LHCN-M2 (cell line): ENCODE data around the gene CCNDBP1. TPM values are rescaled to one million over a fixed set of nuclear protein-coding genes. Genes with fewer than 3 reads are reported as not detected.
"Not testable (repeated sequence)": the region's sequence is repeated elsewhere in the genome, so short reads cannot be mapped to it uniquely, and the experiment has no call there.

Experiments
- DNase-seq: peaks from one replicate; pipeline ENCODE4 v3.0.0-alpha.2; 2012; ENCODE audit warnings: low read depth
- polyA plus RNA-seq: library from polyadenylated mRNA; unstranded; fragments of >200 nt; gene quantifications from one replicate; pipeline ENCODE4 v1.2.1, GENCODE V29; 2012; ENCODE audit warnings: missing spikeins
- total RNA-seq: library from RNA; depleted of rRNA; stranded (reverse); fragments of >200 nt; gene quantifications from 2 replicates; pipeline ENCODE4 v1.2.3, GENCODE V29; 2014; rRNA removed

CCNDBP1 gene, protein sequence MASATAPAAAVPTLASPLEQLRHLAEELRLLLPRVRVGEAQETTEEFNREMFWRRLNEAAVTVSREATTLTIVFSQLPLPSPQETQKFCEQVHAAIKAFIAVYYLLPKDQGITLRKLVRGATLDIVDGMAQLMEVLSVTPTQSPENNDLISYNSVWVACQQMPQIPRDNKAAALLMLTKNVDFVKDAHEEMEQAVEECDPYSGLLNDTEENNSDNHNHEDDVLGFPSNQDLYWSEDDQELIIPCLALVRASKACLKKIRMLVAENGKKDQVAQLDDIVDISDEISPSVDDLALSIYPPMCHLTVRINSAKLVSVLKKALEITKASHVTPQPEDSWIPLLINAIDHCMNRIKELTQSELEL
- total RNA-seq = 50.1 and 53.2 TPM in 2 replicates
- 41.9 TPM for polyA plus RNA-seq

DNA sequence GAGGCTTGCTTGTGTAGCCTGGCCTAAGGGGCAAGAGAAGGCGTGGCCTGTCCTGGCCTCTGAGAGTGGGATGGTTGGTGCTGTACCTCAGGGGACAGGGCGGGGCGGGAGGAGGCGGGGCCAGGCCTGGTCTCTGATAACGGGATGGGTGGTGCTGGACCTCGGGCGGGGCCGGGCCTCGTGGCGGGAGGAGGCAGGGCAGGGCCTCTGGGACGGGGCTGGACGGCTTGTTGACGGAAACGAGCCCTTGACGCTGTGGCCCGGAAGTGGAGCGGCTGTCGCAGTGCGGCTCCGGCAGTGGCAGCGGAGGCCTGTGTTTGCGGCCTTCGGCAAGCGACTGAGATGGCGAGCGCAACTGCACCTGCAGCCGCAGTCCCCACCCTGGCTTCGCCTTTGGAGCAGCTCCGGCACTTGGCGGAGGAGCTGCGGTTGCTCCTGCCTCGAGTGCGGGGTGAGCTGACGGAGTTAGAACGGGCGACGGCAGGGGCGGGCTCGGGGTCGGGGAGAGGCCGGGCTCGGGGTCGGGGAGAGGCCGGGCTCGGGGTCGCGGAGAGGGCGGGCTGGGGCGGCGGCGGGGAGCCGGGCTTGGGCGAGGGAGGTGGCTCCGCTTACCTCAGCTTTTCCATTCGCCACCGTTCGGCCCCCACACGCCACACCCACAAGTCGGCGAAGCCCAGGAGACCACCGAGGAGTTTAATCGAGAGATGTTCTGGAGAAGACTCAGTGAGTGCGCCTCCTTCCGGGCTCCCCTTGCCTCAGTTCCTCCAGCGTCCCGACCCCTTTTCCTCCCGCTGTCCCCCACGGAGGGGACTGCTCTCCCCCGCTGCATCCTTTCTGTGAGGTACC lies at the start of gene CCNDBP1:
TSS of gene CCNDBP1 (plus strand) at position 247 of the 846 bp plus-strand sequence. CDS start at position 343, 96 bp downstream.
- peak; percentile 76 for DNase-seq

DNA sequence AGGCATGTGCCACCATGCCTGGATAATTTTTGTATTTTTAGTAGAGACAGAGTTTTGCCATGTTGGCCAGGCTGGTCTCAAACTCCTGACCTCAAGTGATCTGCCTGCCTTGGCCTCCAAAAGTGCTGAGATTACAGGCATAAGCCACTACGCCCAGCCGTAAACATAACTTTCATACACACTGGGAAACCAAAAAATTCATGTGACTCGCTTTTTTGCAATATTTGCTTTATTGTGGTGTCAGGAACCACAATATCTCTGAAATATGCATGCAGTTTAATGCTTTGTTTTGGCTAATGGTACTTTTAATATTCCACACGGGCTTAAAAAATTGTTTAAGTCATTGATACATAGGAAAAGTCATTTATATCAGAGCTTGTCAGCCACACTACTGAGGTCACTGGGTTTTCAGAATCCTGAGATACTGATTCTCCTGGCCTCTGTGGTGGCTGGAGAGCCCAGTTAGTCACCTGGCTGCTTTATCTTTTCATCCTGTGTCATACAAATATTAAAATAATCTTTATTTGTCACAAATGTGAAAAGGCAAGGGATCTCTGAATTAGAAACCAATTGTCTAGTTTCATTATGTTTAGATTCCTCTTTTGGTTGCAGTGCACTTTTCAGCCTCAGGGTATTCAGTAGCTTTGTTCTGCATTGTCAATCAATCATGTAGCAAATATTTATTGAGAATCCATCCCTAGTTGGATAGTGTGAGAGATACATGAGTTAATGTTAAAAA lies 41.8 kb upstream of the CCNDBP1 start:
- DNase-seq = peak; percentile 10

DNA sequence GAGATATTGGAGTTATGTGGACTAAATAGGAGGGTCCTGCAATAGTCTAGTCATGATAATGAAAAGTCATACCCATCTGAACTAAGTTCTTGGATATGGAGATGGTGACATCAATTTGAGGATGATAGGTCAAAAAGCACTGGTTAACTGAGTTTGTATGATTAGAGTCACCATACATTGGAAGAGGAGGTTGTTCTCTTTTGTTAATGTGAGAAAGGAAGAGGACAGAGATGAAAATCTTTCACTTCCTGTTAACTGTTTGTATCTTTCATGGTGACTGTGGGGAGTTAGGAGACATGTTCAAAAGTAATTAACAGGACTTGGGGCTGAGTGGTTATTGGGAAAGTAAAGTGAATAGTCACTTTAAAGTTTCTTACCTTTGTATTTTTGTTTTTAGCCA lies 40.7 kb upstream of the CCNDBP1 start:
- no peak for DNase-seq

DNA sequence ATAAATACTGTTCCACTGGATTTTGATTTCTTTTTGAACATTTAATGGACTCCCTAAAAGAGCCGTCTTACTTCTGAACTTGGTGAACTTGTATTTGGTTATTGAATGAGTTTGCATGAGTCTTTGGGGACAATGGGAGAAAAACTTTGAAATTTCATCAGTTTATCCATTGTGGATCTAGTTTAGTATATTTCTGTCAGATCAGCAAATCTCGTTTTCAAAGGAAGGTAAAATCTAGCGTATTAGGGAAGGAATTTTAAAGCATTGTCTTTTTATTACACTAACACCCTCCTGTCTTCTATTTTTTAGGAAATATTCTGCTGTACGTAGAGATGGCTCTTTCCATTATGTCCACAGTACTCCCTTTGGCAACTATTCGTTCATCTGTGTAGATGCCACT lies 39.0 kb upstream of the CCNDBP1 start:
- no peak for DNase-seq

DNA sequence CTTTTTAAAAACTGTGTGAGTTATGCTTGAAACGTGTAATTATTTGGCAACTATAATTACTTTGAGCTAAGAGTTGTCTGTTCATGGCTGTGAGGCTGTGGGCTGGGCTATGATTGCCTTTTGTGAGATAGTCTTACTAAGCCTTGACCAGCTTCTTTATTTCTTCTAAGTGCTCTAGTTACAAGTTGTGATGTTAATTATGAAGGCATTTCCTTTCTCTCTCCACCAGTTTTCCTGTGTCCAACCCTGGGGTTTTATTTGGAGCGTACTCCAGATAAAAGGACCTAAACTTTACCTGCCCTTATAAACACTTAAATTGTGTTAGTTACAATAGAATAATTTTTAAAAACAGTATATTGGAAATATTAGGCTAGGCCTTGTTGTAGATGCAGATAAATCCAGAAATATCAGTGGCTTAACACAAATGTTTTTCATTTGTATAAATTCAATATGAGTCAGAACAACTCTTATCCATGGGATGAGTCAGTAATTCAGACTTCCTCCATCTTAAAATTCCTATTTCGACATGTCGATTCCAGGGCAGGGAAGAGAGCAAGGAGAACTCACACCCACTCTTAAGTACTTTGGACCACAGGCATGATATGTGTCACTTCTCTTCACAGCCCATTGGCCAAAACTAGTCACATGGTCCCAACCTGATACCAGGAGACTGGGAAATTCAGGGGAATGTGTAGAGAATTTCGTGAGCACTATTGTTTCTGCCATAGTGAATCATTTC lies 34.8 kb upstream of the CCNDBP1 start:
- peak; percentile 91 for DNase-seq

DNA sequence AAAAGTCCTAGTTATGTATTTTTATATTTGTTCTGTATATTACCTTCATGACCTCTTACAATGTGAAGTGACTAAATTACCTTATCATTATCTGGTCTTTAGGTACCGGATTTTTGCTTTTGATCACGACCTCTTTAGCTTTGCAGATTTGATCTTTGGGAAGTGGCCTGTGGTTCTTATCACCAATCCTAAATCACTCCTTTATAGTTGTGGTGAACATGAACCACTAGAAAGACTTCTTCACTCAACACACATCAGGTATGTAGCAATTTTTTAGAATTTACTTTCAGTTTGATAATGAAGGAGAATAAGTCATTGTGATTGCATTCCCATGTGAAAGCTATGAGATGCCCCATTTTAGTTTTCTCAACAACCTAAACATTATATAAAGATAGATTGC lies 33.5 kb upstream of the CCNDBP1 start:
- no peak for DNase-seq

DNA sequence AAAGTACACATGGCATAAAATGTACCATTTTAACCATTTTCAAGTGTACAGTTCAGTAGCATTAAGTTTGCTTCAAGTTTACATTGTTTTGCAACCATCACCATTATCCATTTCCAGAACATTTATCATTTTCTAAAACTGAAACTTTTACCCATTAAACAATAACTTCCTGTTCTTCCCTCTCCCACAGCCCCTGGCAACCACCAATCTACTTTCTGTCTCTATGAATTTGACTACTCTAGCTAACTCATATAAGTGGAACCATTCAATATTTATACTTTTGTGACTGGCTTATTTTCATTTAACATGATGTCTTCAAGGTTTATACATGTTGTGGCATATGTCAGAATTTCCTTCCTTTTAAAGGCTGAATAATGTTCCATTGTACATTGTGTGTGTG lies 31.9 kb upstream of the CCNDBP1 start:
- no peak for DNase-seq

DNA sequence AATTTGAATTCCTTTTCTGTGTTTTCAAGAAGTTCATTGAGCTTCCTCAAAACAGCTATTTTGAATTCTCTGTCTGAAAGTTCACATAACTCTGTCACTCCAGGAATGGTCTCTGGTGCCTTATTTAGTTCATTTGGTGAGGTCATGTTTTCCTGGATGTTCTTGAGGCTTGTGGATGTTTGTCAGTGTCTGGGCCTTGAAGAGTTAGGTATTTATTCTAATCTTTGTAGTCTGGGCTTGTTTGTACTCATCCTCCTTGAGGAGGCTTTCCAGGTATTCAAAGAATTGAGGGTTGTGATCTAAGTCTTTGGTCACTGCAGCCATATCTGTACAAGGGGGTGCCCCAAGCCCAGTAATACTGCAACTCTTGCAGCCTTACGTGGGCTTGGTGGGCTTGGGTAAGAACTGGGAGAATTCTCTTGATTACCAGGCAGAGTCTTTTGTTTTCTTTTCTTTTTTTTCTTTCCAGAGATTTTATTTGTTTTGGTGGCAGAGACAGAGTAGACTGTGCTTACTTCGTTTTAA lies 19.3 kb upstream of the CCNDBP1 start:
- DNase-seq = no peak

DNA sequence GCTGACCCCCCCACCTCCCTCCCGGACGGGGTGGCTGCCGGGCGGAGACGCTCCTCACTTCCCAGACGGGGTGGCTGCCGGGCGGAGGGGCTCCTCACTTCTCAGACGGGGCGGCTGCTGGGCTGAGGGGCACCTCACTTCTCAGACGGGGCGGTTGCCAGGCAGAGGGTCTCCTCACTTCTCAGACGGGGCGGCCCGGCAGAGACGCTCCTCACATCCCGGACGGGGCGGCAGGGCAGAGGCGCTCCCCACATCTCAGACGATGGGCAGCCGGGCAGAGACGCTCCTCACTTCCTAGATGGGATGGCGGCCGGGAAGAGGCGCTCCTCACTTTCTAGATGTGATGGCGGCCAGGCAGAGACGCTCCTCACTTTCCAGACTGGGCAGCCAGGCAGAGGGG lies 17.9 kb upstream of the CCNDBP1 start:
- DNase-seq = not testable (repeated sequence)

DNA sequence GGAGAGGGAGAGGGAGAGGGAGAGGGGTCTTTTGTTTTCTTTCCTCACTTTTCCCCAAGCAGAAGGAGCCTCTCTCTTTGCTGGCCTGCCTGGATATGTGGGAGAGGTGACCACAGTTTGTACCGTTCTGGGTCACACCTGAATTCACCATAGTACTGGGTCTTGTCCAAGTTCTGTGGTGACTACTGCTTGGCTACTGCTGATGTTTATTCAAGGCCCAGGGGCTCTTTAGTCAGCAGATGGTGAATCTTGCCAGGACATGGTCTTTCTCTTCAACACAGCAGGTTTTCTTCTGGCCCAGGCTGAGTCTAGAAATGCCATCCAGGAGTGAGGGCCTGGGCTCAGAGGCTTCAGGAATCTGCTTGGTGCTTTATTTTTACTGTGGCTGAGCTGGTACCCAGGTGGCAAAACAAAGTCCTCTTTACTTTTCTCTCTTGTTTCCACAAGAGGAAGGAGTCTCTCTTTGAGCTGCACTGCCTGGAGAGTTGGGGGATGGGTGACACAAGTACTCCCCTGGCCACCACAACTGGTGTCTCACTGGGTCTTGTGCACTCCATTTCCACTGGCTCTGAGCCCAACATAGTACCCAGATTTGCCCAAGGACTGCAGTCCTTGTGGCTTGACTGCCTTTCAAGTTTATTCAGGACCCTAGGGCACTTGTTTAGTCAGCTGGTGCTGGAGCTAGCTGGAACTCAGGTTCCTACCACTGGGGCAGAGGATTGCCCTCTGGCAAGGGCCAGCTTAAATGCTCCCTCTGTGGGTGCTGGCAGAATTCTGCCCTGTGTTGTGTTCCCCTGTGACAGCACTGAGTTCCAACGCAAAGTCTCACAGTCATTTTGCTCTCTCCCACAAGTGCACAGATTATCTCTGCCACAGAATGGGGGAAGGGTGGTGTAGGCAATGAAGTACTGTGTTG lies 16.8 kb upstream of the CCNDBP1 start:
- peak; percentile 14 for DNase-seq

DNA sequence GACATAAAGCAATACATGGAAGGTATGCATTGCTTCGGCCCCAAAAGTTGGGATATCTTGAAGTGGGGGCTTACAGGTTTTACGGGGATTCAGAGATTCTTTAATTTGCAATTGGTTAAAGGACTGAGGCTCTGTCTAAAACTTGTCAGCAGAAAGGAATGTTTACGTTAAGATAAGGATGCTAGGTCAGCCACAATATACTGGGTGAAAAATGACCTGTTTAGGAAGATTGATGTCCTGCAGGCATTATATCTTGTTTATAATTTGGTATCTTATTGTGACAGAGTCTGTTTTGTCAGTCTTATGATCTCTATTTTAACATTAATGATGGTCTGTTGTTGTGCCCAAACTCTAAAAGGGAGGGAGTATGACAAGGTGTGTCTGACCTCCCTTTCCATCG lies 15.3 kb upstream of the CCNDBP1 start:
- DNase-seq = no peak

DNA sequence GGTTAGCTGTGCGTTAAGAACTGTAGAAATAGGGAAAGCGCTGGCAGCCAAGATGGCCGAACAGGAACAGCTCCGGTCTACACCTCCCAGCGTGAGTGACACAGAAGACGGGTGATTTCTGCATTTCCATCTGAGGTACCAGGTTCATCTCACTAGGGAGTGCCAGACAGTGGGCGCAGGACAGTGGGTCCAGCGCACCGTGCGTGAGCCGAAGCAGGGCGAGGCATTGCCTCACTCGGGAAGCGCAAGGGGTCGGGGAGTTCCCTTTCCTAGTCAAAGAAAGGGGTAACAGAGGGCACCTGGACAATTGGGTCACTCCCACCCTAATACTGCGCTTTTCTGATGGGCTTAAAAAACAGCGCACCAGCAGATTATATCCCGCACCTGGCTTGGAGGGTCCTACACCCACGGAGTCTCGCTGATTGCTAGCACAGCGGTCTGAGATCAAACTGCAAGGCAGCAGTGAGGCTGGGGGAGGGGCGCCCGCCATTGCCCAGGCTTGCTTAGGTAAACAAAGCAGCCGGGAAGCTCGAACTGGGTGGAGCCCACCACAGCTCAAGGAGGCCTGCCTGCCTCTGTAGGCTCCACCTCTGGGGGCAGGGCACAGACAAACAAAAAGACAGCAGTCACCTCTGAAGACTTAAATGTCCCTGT lies 9.4 kb upstream of the CCNDBP1 start:
- DNase-seq = not testable (repeated sequence)

DNA sequence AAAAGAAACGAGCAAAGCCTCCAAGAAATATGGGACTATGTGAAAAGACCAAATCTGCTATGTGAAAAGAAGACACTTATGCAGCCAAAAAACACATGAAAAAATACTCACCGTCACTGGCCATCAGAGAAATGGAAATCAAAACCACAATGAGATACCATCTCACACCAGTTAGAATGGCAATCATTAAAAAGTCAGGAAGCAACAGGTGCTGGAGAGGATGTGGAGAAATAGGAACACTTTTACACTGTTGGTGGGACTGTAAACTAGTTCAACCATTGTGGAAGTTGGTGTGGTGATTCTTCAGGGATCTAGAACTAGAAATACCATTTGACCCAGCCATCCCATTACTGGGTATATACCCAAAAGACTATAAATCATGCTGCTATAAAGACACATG lies 8.1 kb upstream of the CCNDBP1 start:
- DNase-seq = not testable (repeated sequence)

DNA sequence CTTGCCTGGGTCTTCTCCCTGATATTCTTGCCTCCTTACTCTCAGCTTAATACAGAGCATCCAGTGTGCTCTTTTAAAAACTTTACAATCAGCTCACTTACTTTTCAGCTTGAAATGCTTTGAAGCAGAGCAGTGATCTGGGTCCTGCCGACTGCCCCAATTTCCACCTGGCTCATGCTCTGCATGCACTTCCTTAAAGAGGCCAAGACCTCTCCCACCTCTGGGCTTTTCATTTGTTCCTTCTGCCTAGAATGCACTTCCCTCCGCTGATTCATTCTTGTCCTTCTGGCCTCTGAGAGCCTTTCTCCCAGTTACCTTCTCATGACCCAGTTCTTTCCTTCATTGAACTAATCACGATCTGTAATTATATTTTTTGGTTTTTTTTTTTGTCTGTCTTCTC lies 1.9 kb upstream of the CCNDBP1 start:
- no peak for DNase-seq

DNA sequence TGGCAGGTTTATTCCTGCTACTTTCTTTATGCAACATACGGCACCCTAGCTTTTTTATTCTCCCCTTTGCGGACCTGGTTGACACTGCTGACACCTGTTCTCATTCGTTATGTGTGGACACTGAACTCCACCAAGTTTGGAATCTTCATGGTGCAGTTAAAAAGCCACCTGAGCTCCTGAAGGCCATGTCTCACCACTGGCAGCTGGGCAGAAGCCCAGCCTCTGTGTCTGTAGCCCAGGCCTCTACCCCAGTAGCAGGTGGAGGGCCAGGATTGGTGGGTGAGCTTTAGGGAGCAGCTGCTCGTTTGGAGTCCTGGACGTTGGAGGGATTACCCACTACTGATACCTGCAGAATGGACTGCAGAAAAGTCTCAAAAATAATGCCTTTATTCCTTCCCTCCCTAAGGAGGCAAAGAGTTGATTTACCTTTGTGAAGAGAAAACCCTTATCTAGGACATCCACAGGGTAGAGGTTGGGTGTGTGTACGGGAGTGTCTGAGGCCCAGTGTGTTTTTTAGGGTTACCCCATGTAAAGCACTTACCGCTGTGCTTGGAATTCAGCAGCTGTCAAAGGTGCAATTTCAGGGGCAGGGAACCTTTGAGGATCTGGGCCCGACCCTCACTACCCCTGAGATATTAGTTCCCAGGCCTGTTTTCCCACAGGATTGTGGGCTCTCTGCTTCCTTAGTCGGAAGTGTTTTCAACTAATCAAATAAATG lies 637 bp upstream of the CCNDBP1 start:
- no peak for DNase-seq

DNA sequence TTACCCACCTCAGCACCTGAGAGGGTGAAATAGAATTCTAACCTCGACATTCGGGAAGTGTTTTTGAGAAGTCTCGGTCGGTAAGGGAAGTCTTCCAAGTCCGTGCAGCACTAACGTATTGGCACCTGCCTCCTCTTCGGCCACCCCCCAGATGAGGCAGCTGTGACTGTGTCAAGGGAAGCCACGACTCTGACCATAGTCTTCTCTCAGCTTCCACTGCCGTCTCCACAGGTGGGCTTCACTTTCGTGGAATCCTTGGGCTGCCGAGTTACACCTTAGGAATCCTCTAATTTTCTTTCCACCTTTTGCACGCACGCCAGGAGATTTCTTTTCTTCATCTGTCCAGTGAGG lies 775 bp downstream of the CCNDBP1 start:
- DNase-seq = peak; percentile 6

DNA sequence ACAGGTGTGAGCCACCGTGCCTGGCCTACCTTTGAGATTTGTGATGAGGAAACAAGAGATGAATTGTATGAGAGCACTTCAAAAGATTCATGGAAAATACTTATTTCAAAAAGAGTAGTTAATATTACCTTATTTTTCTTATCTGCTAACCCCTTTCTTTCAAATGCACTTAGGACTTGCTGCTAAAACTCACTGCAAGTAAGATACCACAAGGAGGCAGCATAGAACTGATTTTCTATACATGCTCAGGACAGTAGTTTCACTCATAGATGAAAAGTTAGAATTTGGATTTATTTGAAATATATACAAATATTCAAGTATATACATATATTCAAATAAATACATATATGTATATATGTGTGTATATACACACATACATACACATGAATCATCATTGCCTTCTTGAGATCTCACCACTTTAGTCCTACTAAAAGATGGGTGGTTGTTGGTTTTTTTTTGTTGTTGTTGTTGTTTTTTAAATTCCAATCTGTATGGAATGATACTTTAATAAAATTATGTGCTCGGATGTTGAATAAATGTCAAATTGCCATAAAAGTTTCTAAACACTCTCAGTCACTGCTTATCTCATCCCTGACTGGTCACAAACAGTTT lies 2.4 kb downstream of the CCNDBP1 start:
- DNase-seq = peak; percentile 48

DNA sequence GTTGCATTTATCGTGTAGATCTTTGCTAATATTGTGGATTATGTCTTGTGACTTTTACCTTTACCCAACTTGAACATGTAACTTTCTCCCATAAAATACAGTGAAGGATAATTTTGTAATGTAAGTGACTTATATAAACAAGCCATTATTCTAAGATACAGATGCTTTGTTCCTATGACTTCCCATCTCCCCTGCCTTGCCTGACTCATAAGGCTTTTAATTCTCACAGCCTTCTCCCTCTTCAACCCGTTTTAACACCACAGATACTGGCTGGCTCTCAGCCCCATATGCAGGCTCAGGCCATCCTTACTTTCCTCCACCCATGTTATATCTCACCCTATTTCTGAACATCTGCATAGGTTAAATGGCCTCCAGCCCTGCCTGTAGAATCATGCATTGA lies 4.1 kb downstream of the CCNDBP1 start:
- DNase-seq = no peak
